H9 (cell line): Measurements from ENCODE around the gene TAS1R1. TPM values are rescaled to one million over a fixed set of nuclear protein-coding genes. Genes with fewer than 3 reads are reported as not detected.

Source experiments
- DNase-seq: peaks from one replicate; pipeline ENCODE4 v3.0.0-alpha.2; 2017
- H2AFZ ChIP-seq: one replicate; pipeline ENCODE4 v1.6.1; 2013; ENCODE audit warnings: mild to moderate bottlenecking, low read length, control low read depth, moderate library complexity
- H2AK5ac ChIP-seq: 2 replicates; pipeline ENCODE4 v1.6.1; 2013; ENCODE audit warnings: low read length, control low read depth, mixed read lengths; ENCODE audit not compliant: insufficient read length
- H2BK120ac ChIP-seq: one replicate; pipeline ENCODE4 v1.6.1; 2013; ENCODE audit warnings: low read depth, mild to moderate bottlenecking, low read length, control low read depth, inconsistent platforms; ENCODE audit not compliant: poor library complexity, severe bottlenecking
- H2BK12ac ChIP-seq: 2 replicates; pipeline ENCODE4 v1.6.1; 2013; ENCODE audit warnings: low read length, control low read depth, mixed read lengths, low read depth; ENCODE audit not compliant: insufficient read length
- H2BK15ac ChIP-seq: 2 replicates; pipeline ENCODE4 v1.6.1; 2013; ENCODE audit warnings: low read depth, low read length, control low read depth
- H2BK20ac ChIP-seq: one replicate; pipeline ENCODE4 v1.6.1; 2013; ENCODE audit warnings: low read depth, mild to moderate bottlenecking, low read length, control low read depth, inconsistent platforms; ENCODE audit not compliant: poor library complexity, severe bottlenecking
- H2BK5ac ChIP-seq: 2 replicates; pipeline ENCODE4 v1.6.1; 2013; ENCODE audit warnings: low read length, control low read depth, mixed read lengths; ENCODE audit not compliant: insufficient read length
- H3K14ac ChIP-seq: 2 replicates; pipeline ENCODE4 v1.6.1; 2013; ENCODE audit warnings: low read length, control low read depth; ENCODE audit not compliant: insufficient read depth
- H3K18ac ChIP-seq: 2 replicates; pipeline ENCODE4 v1.6.1; 2013; ENCODE audit warnings: low read depth, mild to moderate bottlenecking, mixed read lengths, low read length, control low read depth; ENCODE audit not compliant: insufficient read length
- H3K23ac ChIP-seq: 2 replicates; pipeline ENCODE4 v1.6.1; 2013; ENCODE audit warnings: low read length, control low read depth, mixed read lengths, low read depth; ENCODE audit not compliant: insufficient read length
- H3K23me2 ChIP-seq: 2 replicates; pipeline ENCODE4 v1.6.1; 2013; ENCODE audit warnings: low read depth, mild to moderate bottlenecking, mixed read lengths, low read length, control low read depth; ENCODE audit not compliant: insufficient read length, poor library complexity, severe bottlenecking
- H3K27ac ChIP-seq: 2 replicates; pipeline ENCODE4 v1.5.1; 2013; ENCODE audit warnings: low read length, control low read depth, mixed read lengths, low read depth; ENCODE audit not compliant: insufficient read length
- H3K27me3 ChIP-seq: 2 replicates; pipeline ENCODE4 v1.6.1; 2013; ENCODE audit warnings: low read length, control low read depth, inconsistent platforms; ENCODE audit not compliant: insufficient read depth
- H3K4ac ChIP-seq: 2 replicates; pipeline ENCODE4 v1.6.1; 2013; ENCODE audit warnings: low read depth, mild to moderate bottlenecking, control low read depth, inconsistent platforms, low read length, moderate library complexity
- H3K4me1 ChIP-seq: 2 replicates; pipeline ENCODE4 v1.6.1; 2013; ENCODE audit warnings: low read length, control low read depth, inconsistent platforms; ENCODE audit not compliant: insufficient read depth
- H3K4me2 ChIP-seq: 2 replicates; pipeline ENCODE4 v1.6.1; 2013; ENCODE audit warnings: low read length, control low read depth, mixed read lengths; ENCODE audit not compliant: insufficient read length, insufficient read depth
- H3K56ac ChIP-seq: 2 replicates; pipeline ENCODE4 v1.6.1; 2013; ENCODE audit warnings: low read depth, mild to moderate bottlenecking, mixed read lengths, low read length, control low read depth; ENCODE audit not compliant: insufficient read length
- H3K79me1 ChIP-seq: 2 replicates; pipeline ENCODE4 v1.6.1; 2013; ENCODE audit warnings: low read depth, mild to moderate bottlenecking, moderate library complexity, low read length, control low read depth, inconsistent platforms; ENCODE audit not compliant: insufficient read depth, poor library complexity, severe bottlenecking
- H3K79me2 ChIP-seq: 2 replicates; pipeline ENCODE4 v1.6.1; 2013; ENCODE audit warnings: low read length, control low read depth, inconsistent platforms; ENCODE audit not compliant: insufficient read depth
- H3K9ac ChIP-seq: 2 replicates; pipeline ENCODE4 v1.6.1; 2013; ENCODE audit warnings: low read length, control low read depth, mixed read lengths; ENCODE audit not compliant: insufficient read length; ENCODE audit errors: extremely low read depth
- H3K9me3 ChIP-seq: one replicate; pipeline ENCODE4 v1.6.1; 2013; ENCODE audit warnings: low read depth, low read length, inconsistent platforms; ENCODE audit not compliant: control insufficient read depth
- H3T11ph ChIP-seq: one replicate; pipeline ENCODE4 v1.6.1; 2013; ENCODE audit warnings: mild to moderate bottlenecking, low read length, control low read depth, inconsistent platforms
- H4K20me1 ChIP-seq: one replicate; pipeline ENCODE4 v1.6.1; 2013; ENCODE audit not compliant: control insufficient read depth, insufficient read length, insufficient read depth
- H4K5ac ChIP-seq: 2 replicates; pipeline ENCODE4 v1.6.1; 2013; ENCODE audit warnings: low read depth, mild to moderate bottlenecking, mixed read lengths, low read length, control low read depth; ENCODE audit not compliant: insufficient read length
- H4K8ac ChIP-seq: replicated peaks from 2 replicates; pipeline ENCODE4 v1.6.1; 2013; ENCODE audit warnings: low read length, control low read depth, mixed read lengths, low read depth; ENCODE audit not compliant: insufficient read length
- H4K91ac ChIP-seq: 2 replicates; pipeline ENCODE4 v1.6.1; 2013; ENCODE audit warnings: low read depth, mild to moderate bottlenecking, moderate library complexity, mixed read lengths, low read length, control low read depth; ENCODE audit not compliant: insufficient read length
- H3K27ac Mint-ChIP-seq, 3 experiments: 2 replicates in 2 of 3; 3 replicates in 1 of 3; pipeline ENCODE4 v1.8.0; 2020 to 2021; ENCODE audit warnings: mixed read lengths in 3 of 3, mild to moderate bottlenecking in 1 of 3, moderate library complexity in 1 of 3
- H3K27me3 Mint-ChIP-seq: 2 replicates; pipeline ENCODE4 v1.8.0; 2021; ENCODE audit warnings: low read depth, mild to moderate bottlenecking, moderate library complexity, mixed read lengths
- H3K36me3 Mint-ChIP-seq, 3 experiments: 2 replicates in 2 of 3; 3 replicates in 1 of 3; pipeline ENCODE4 v1.8.0; 2020 to 2021; ENCODE audit warnings: low read depth in 3 of 3, mixed read lengths in 3 of 3; ENCODE audit not compliant: insufficient read depth in 1 of 3
- H3K4me1 Mint-ChIP-seq, 2 experiments: 2 replicates each; pipeline ENCODE4 v1.8.0; 2020; ENCODE audit warnings: mixed read lengths in 2 of 2
- H3K4me3 Mint-ChIP-seq, 2 experiments: 2 replicates in 1 of 2; 3 replicates in 1 of 2; pipeline ENCODE4 v1.8.0; 2020 to 2021; ENCODE audit warnings: mild to moderate bottlenecking in 2 of 2, mixed read lengths in 2 of 2, moderate library complexity in 1 of 2
- H3K9me3 Mint-ChIP-seq, 2 experiments: 2 replicates in 1 of 2; 3 replicates in 1 of 2; pipeline ENCODE4 v1.8.0; 2020; ENCODE audit warnings: mild to moderate bottlenecking in 2 of 2, mixed read lengths in 2 of 2, moderate library complexity in 1 of 2
- WGBS: extraction: QIAGEN DNeasy Blood & Tissue Kit; methylation state at CpG from one replicate; pipeline ENCODE4 v1.1.7; 2013; ENCODE audit warnings: missing lambda C conversion rate, low lambda C conversion rate, mixed read lengths; ENCODE audit not compliant: insufficient read length; ENCODE audit errors: extremely low coverage; 5-methylcytosine and 5-hydroxymethylcytosine counted together
- total RNA-seq: library from RNA; stranded (reverse); gene quantifications from 2 replicates; pipeline ENCODE4 v1.2.1, GENCODE V29; 2021
- TF ChIP-seq, protein P1 (sequence below): fragments of 200-600 bp; sonication (generic); conservative IDR thresholded peaks from 3 replicates; pipeline ENCODE4 v1.8.0; 2021; ENCODE audit warnings: antibody characterized with exemption, mild to moderate bottlenecking

Gene TAS1R1
- total RNA-seq, 1 experiment from 2014 or later: not detected

DNA sequence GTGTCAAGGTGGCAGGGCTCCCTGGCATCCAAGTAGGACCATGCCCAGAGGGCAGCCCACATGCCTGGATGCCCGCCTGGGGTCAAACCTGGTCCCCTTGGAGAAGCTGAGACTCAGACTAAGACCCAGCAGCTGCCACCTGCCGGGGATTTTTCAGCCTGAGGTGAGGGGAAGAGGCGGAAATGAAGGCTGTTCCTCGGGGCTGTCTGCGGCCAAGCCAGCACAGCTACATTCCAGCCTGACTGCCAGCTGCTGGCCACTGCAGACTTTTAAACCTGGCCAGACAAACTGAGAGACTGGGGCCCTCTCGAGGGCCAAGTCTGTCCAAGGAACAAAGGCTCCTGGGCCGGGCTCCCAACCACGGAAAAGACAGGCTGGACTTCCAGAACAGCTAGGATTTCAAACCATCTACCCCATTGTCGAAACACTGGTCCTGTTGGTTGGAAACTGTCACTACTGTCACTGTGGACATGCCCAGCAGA is 41.7 kb upstream of the TAS1R1 start:
- no peak overlapping the region for H3K4ac ChIP-seq
- H3K9me3 Mint-ChIP-seq: no peaks in the 10 kb centered on the region
- H3K27me3 Mint-ChIP-seq: no peaks in the 10 kb centered on the region
- H2BK5ac ChIP-seq: no peak overlapping the region
- H3K4me2 ChIP-seq: no peak overlapping the region
- no peaks in the 10 kb centered on the region for H3K23me2 ChIP-seq
- H3K18ac ChIP-seq: no peak overlapping the region
- H3K56ac ChIP-seq: no peak overlapping the region
- no peak overlapping the region for H2BK12ac ChIP-seq
- H2BK120ac ChIP-seq: no peak overlapping the region
- no peaks in the 10 kb centered on the region for H3K9me3 ChIP-seq
- no peaks in the 10 kb centered on the region for H3K27me3 ChIP-seq
- H4K8ac ChIP-seq: no peak overlapping the region
- no peak overlapping the region for H2BK20ac ChIP-seq
- no peak for DNase-seq
- no peak overlapping the region for H2AFZ ChIP-seq
- H3K4me1 ChIP-seq: no peaks in the 10 kb centered on the region
- H3K79me2 ChIP-seq: no peaks in the 10 kb centered on the region
- H3K27ac ChIP-seq: no peak overlapping the region
- H3K4me1 Mint-ChIP-seq: no peaks in the 10 kb centered on the region
- no peaks in the 10 kb centered on the region for H4K20me1 ChIP-seq
- H4K91ac ChIP-seq: no peak overlapping the region
- H2AK5ac ChIP-seq: no peak overlapping the region
- H3K4me3 Mint-ChIP-seq: no peak overlapping the region
- no peak overlapping the region for H3K27ac Mint-ChIP-seq
- no peak overlapping the region for H3K9ac ChIP-seq
- H3K79me1 ChIP-seq: no peaks in the 10 kb centered on the region
- no peak overlapping the region for H3K23ac ChIP-seq
- H4K5ac ChIP-seq: no peak overlapping the region
- TF ChIP-seq, protein P1, sequence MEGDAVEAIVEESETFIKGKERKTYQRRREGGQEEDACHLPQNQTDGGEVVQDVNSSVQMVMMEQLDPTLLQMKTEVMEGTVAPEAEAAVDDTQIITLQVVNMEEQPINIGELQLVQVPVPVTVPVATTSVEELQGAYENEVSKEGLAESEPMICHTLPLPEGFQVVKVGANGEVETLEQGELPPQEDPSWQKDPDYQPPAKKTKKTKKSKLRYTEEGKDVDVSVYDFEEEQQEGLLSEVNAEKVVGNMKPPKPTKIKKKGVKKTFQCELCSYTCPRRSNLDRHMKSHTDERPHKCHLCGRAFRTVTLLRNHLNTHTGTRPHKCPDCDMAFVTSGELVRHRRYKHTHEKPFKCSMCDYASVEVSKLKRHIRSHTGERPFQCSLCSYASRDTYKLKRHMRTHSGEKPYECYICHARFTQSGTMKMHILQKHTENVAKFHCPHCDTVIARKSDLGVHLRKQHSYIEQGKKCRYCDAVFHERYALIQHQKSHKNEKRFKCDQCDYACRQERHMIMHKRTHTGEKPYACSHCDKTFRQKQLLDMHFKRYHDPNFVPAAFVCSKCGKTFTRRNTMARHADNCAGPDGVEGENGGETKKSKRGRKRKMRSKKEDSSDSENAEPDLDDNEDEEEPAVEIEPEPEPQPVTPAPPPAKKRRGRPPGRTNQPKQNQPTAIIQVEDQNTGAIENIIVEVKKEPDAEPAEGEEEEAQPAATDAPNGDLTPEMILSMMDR: no peak
- H3T11ph ChIP-seq: no peak overlapping the region
- no peaks in the 10 kb centered on the region for H3K36me3 Mint-ChIP-seq
- no peak overlapping the region for H3K14ac ChIP-seq
- H2BK15ac ChIP-seq: no peak overlapping the region
- no CpG with 5 or more reads among the region's 9 CpGs for WGBS
